ENCODE results near the gene OR8K1.

GRCh38 chr11:56340289-56340688, 5.5 kb upstream of the OR8K1 start:
- TF ChIP-seq JUN (IDR thresholded peaks at IDR 0.05; ENCODE audit: borderline replicate concordance, low read depth, low read length): no peak
- TF ChIP-seq JUN (CRISPR knock-in tag; IDR thresholded peaks at IDR 0.05; ENCODE audit: borderline replicate concordance): no peak
- TF ChIP-seq CREB1 (IDR thresholded peaks at IDR 0.05): no peak
- TF ChIP-seq CREB1 (CRISPR knock-in tag; IDR thresholded peaks at IDR 0.05): no peak
- no peak for TF ChIP-seq NR3C1 (CRISPR knock-in tag; IDR thresholded peaks at IDR 0.05)
- TF ChIP-seq EWSR1 (IDR thresholded peaks at IDR 0.05; ENCODE audit: borderline replicate concordance, low read depth, partially characterized antibody): no peak
- no peak for TF ChIP-seq ZSCAN29 (IDR thresholded peaks at IDR 0.05)
- TF ChIP-seq ELF4 (CRISPR knock-in tag; IDR thresholded peaks at IDR 0.05): no peak
- no peak for TF ChIP-seq FOXO4 (CRISPR knock-in tag; IDR thresholded peaks at IDR 0.05)
- no peak for TF ChIP-seq ZKSCAN8 (CRISPR knock-in tag; IDR thresholded peaks at IDR 0.05)

All from K562 (cell line).